Neural cell (in vitro differentiated cells): Measurements from ENCODE around the gene NR1D1. TPM values are rescaled to one million over a fixed set of nuclear protein-coding genes. Genes with fewer than 3 reads are reported as not detected.
A peak's percentile ranks its signal among the peaks of the same experiment; 100 is the strongest.

ENCODE experiments used
- H2AFZ ChIP-seq: fragments of 200-600, 300-800 bp; sonication (generic), shearing (Covaris generic); 2 replicates; pipeline ENCODE4 v1.6.0; 2014; ENCODE audit warnings: low read depth, mild to moderate bottlenecking, antibody characterized with exemption, low read length, moderate library complexity
- H3F3A ChIP-seq: fragments of 200-600 bp; shearing (Covaris generic); 2 replicates; pipeline ENCODE4 v1.6.1; 2016; ENCODE audit warnings: mild to moderate bottlenecking, moderate library complexity, mixed read lengths, antibody characterized with exemption, low read length; ENCODE audit not compliant: insufficient read depth, poor library complexity, severe bottlenecking
- H3K27ac ChIP-seq: fragments of 200-600, 300-800 bp; sonication (generic), shearing (Covaris generic); 2 replicates; pipeline ENCODE4 v1.5.1; 2014; ENCODE audit warnings: mild to moderate bottlenecking, low read length, moderate library complexity
- H3K27me3 ChIP-seq: fragments of 300-800, 200-600 bp; sonication (generic), shearing (Covaris generic); 2 replicates; pipeline ENCODE4 v1.6.0; 2014; ENCODE audit warnings: mild to moderate bottlenecking, low read depth, low read length, moderate library complexity; ENCODE audit not compliant: insufficient read depth
- H3K36me3 ChIP-seq: fragments of 300-800, 200-600 bp; sonication (generic), shearing (Covaris generic); 2 replicates; pipeline ENCODE4 v1.5.1; 2014; ENCODE audit warnings: mild to moderate bottlenecking, antibody characterized with exemption, low read length, moderate library complexity; ENCODE audit not compliant: insufficient read depth
- H3K4me2 ChIP-seq: fragments of 300-800, 200-600 bp; sonication (generic), shearing (Covaris generic); 2 replicates; pipeline ENCODE4 v1.6.0; 2014; ENCODE audit warnings: mild to moderate bottlenecking, low read length
- H3K4me3 ChIP-seq: fragments of 300-800, 200-600 bp; sonication (generic), shearing (Covaris generic); 2 replicates; pipeline ENCODE4 v1.5.1; 2014; ENCODE audit warnings: mild to moderate bottlenecking, low read length, moderate library complexity
- H3K79me2 ChIP-seq: fragments of 200-600 bp; shearing (Covaris generic); replicated peaks from 2 replicates; pipeline ENCODE4 v1.6.0; 2014; ENCODE audit warnings: mild to moderate bottlenecking, low read length, moderate library complexity; ENCODE audit not compliant: insufficient read depth
- H3K9ac ChIP-seq: fragments of 300-800, 200-600 bp; sonication (generic), shearing (Covaris generic); 2 replicates; pipeline ENCODE4 v1.6.1; 2016; ENCODE audit warnings: mild to moderate bottlenecking, low read length, mixed read lengths
- H3K9me2 ChIP-seq: fragments of 200-600 bp; shearing (Covaris generic); 2 replicates; pipeline ENCODE4 v1.6.1; 2016; ENCODE audit warnings: mild to moderate bottlenecking, low read length, mixed read lengths; ENCODE audit not compliant: insufficient read depth
- H3K9me3 ChIP-seq: fragments of 200-600, 300-800 bp; sonication (generic), shearing (Covaris generic); 2 replicates; pipeline ENCODE4 v1.6.1; 2016; ENCODE audit warnings: mild to moderate bottlenecking, mixed run types, low read length, moderate library complexity, mixed read lengths
- H4K20me1 ChIP-seq: fragments of 200-600 bp; shearing (Covaris generic); 2 replicates; pipeline ENCODE4 v1.6.1; 2016; ENCODE audit warnings: mild to moderate bottlenecking, mixed run types; ENCODE audit not compliant: insufficient read depth
- EP300 ChIP-seq: fragments of 450-650 bp; conservative IDR thresholded peaks from 2 replicates; pipeline ENCODE4 v1.6.1; 2014; ENCODE audit warnings: antibody characterized with exemption, mild to moderate bottlenecking, moderate library complexity; ENCODE audit not compliant: poor library complexity, severe bottlenecking
- EZH2 ChIP-seq: fragments of 200-600, 300-800 bp; shearing (Covaris generic), sonication (generic); IDR thresholded peaks from 2 replicates; pipeline ENCODE4 v1.6.1; 2014; ENCODE audit warnings: antibody characterized with exemption, low read length, borderline replicate concordance, mild to moderate bottlenecking; ENCODE audit not compliant: insufficient read depth, poor library complexity, severe bottlenecking
- MXI1 ChIP-seq: fragments of 450-650 bp; conservative IDR thresholded peaks from 2 replicates; pipeline ENCODE4 v1.6.1; 2014; ENCODE audit warnings: antibody characterized with exemption, mild to moderate bottlenecking; ENCODE audit not compliant: poor library complexity, severe bottlenecking
- POLR2AphosphoS5 ChIP-seq: IDR thresholded peaks from 2 replicates; pipeline ENCODE4 v1.6.1; 2012
- RAD21 ChIP-seq: fragments of 450-650 bp; conservative IDR thresholded peaks from 2 replicates; pipeline ENCODE4 v1.6.1; 2014; ENCODE audit warnings: antibody characterized with exemption, mild to moderate bottlenecking, moderate library complexity
- REST ChIP-seq: IDR thresholded peaks from 2 replicates; pipeline ENCODE4 v1.6.1; 2012; ENCODE audit warnings: borderline replicate concordance
- SMC3 ChIP-seq: fragments of 450-650 bp; conservative IDR thresholded peaks from 2 replicates; pipeline ENCODE4 v1.6.1; 2014; ENCODE audit warnings: antibody characterized with exemption, mild to moderate bottlenecking, moderate library complexity; ENCODE audit not compliant: poor library complexity
- TAF1 ChIP-seq: IDR thresholded peaks from 2 replicates; pipeline ENCODE4 v1.6.1; 2012; ENCODE audit warnings: low read depth
- polyA plus RNA-seq: library from polyadenylated mRNA; depleted of rRNA; stranded (reverse); fragments of >200 nt; gene quantifications from 2 replicates; pipeline ENCODE4 v1.2.3, GENCODE V29; 2014

Gene NR1D1
- polyA plus RNA-seq, 1 donor from 2014 or later, result 0.73 TPM

GRCh38 chr17:40101367-40102210 lies 1.2 kb upstream of the NR1D1 start:
- Histone ChIP-seq H4K20me1 (no peaks in the 10 kb centered on the region), H3K9me3 (no peaks in the 10 kb centered on the region), H2AFZ (no peak overlapping the region), H3K9ac (no peak overlapping the region), H3K4me3 (no peak overlapping the region), H3K79me2 (no peaks in the 10 kb centered on the region), H3K4me2 (no peak overlapping the region), H3K27me3 (no peaks in the 10 kb centered on the region), H3K27ac (no peak overlapping the region), H3K36me3 (no peaks in the 10 kb centered on the region), H3F3A (no peaks in the 10 kb centered on the region), H3K9me2 (no peaks in the 10 kb centered on the region)
- TF ChIP-seq SMC3 (no peak), POLR2AphosphoS5 (no peak), TAF1 (no peak)

- H3K9ac ChIP-seq, result peak overlapping the region; percentile 21
- peak overlapping the region; percentile 78 for H3K4me3 ChIP-seq
- H3K27me3 ChIP-seq, result no peaks in the 10 kb centered on the region
- no peaks in the 10 kb centered on the region for H3K36me3 ChIP-seq
- no peaks in the 10 kb centered on the region for H3K79me2 ChIP-seq
- H3K4me2 ChIP-seq, result peak overlapping the region; percentile 8
- H3K9me2 ChIP-seq, result no peaks in the 10 kb centered on the region
- H3F3A ChIP-seq, result no peaks in the 10 kb centered on the region
- H3K9me3 ChIP-seq, result no peaks in the 10 kb centered on the region
- H2AFZ ChIP-seq, result peak overlapping the region; percentile 49
- H4K20me1 ChIP-seq, result no peaks in the 10 kb centered on the region
- no peak overlapping the region for H3K27ac ChIP-seq
- no peak for TF ChIP-seq REST
- peak; percentile 0 for TF ChIP-seq TAF1
- TF ChIP-seq EP300, result peak; percentile 2
- TF ChIP-seq MXI1, result peak; percentile 97
- no peak for TF ChIP-seq RAD21
Observed at GRCh38 chr17:40100669-40101366, 429 bp upstream of the NR1D1 start.

- H3K27me3 ChIP-seq, result no peaks in the 10 kb centered on the region
- H4K20me1 ChIP-seq, result no peaks in the 10 kb centered on the region
- no peaks in the 10 kb centered on the region for H3K9me3 ChIP-seq
- no peaks in the 10 kb centered on the region for H3K36me3 ChIP-seq
- no peaks in the 10 kb centered on the region for H3F3A ChIP-seq
- H3K4me3 ChIP-seq, result peak overlapping the region; percentile 78
- no peaks in the 10 kb centered on the region for H3K9me2 ChIP-seq
- H3K4me2 ChIP-seq, result peak overlapping the region; percentile 87
- no peaks in the 10 kb centered on the region for H3K79me2 ChIP-seq
- peak overlapping the region; percentile 55 for H3K9ac ChIP-seq
- TF ChIP-seq RAD21, result no peak
- TF ChIP-seq EP300, result no peak
- TF ChIP-seq MXI1, result no peak
- TF ChIP-seq POLR2AphosphoS5, result no peak
- TF ChIP-seq TAF1, result no peak
- no peak for TF ChIP-seq EZH2
- peak overlapping the region; percentile 52 for H3K27ac ChIP-seq
- peak overlapping the region; percentile 24 for H2AFZ ChIP-seq
Observed at GRCh38 chr17:40099619-40100418, 570 bp downstream of the NR1D1 start.
